B cell (primary cell): ENCODE measurements around the gene HCFC1. TPM values are rescaled to one million over a fixed set of nuclear protein-coding genes. Genes with fewer than 3 reads are reported as not detected.

Source experiments
- ATAC-seq: fragments of 200-7000 bp; cut with Tn5 transposase; one replicate; pipeline ENCODE4 v1.10.0; 2021; ENCODE audit warnings: low read depth, mild to moderate bottlenecking, moderate number of reproducible peaks, moderate library complexity
- CTCF ChIA-PET: fragments of 350-600 bp; sonication (Branson Sonifier 250); formaldehyde crosslinking; loops from one replicate; lab custom pipeline; 2021; ENCODE audit warnings: antibody characterized with exemption, inconsistent platforms; lab: Charles Lee
- POLR2A ChIA-PET: fragments of 350-600 bp; sonication (Branson Sonifier 250); formaldehyde crosslinking; loops from one replicate; lab custom pipeline; 2021; ENCODE audit warnings: antibody characterized with exemption; lab: Charles Lee
- DNase-seq: peaks from one replicate; pipeline ENCODE4 v3.0.0; 2013
- H2AFZ ChIP-seq: 2 replicates; pipeline ENCODE4 v1.6.1; 2012; ENCODE audit warnings: mild to moderate bottlenecking, low read depth, low read length; ENCODE audit not compliant: insufficient read depth, poor library complexity, severe bottlenecking
- H3K27ac ChIP-seq, 2 donors: 1 replicate in 1 of 2; 2 replicates in 1 of 2; pipeline ENCODE4 v1.5.1; 2012 to 2013; ENCODE audit warnings: low read length in 2 of 2, mild to moderate bottlenecking in 2 of 2, moderate library complexity in 1 of 2
- H3K27me3 ChIP-seq, 4 experiments: fragments of 200-600 bp in 1 of 4; sonication (generic) in 1 of 4; replicated peaks in 1 of 4; 1 replicate in 2 of 4; 2 replicates in 2 of 4; pipeline versions ENCODE4 v1.6.1 to v1.7.0; 2013 to 2016; ENCODE audit warnings: low read length in 3 of 4, mild to moderate bottlenecking in 2 of 4, mixed read lengths in 1 of 4, moderate library complexity in 1 of 4; ENCODE audit not compliant: insufficient read depth in 4 of 4, control insufficient read depth in 3 of 4; ENCODE audit errors: control extremely low read depth in 1 of 4
- H3K36me3 ChIP-seq, 2 experiments: replicated peaks in 1 of 2; 1 replicate in 1 of 2; 2 replicates in 1 of 2; pipeline versions ENCODE4 v1.6.1 to v1.7.1; 2013; ENCODE audit warnings: low read length in 1 of 2; ENCODE audit not compliant: insufficient read depth in 2 of 2, control insufficient read depth in 1 of 2; ENCODE audit errors: control extremely low read depth in 1 of 2, extremely low read depth in 1 of 2
- H3K4me1 ChIP-seq, 2 donors: fragments of 200-600 bp in 1 of 2; sonication (generic) in 1 of 2; 1 replicate in 1 of 2; 2 replicates in 1 of 2; pipeline versions ENCODE4 v1.5.1 to v1.6.1; 2013 to 2017; ENCODE audit warnings: low read length in 2 of 2; ENCODE audit not compliant: control insufficient read depth in 2 of 2, insufficient read depth in 2 of 2
- H3K4me2 ChIP-seq: replicated peaks from 2 replicates; pipeline ENCODE3; 2012; ENCODE audit warnings: mild to moderate bottlenecking, low read depth, low read length; ENCODE audit not compliant: poor library complexity, severe bottlenecking
- H3K4me3 ChIP-seq, 5 experiments: fragments of 200-600 bp in 1 of 5; sonication (generic) in 1 of 5; 1 replicate in 3 of 5; 2 replicates in 2 of 5; pipeline versions ENCODE4 v1.5.1 to v1.7.0; 2011 to 2016; ENCODE audit warnings: low read length in 4 of 5, mild to moderate bottlenecking in 4 of 5, low read depth in 2 of 5, control low read depth in 1 of 5, moderate library complexity in 1 of 5; ENCODE audit not compliant: insufficient read depth in 1 of 5; ENCODE audit errors: control extremely low read depth in 1 of 5, extremely low read depth in 1 of 5
- H3K79me2 ChIP-seq: fragments of 200-600 bp; sonication (generic); one replicate; pipeline ENCODE4 v1.6.0; 2016; ENCODE audit warnings: low read length; ENCODE audit not compliant: control insufficient read depth, insufficient read depth
- H3K9ac ChIP-seq: fragments of 200-600 bp; sonication (generic); 2 replicates; pipeline ENCODE4 v1.6.1; 2017; ENCODE audit warnings: mild to moderate bottlenecking, low read length, moderate library complexity
- H3K9me3 ChIP-seq, 3 donors: one replicate each; pipeline versions ENCODE4 v1.6.1 to v1.7.1; 2013; ENCODE audit warnings: low read length in 2 of 3; ENCODE audit not compliant: control insufficient read depth in 2 of 3, insufficient read depth in 1 of 3; ENCODE audit errors: control extremely low read depth in 1 of 3
- H4K20me1 ChIP-seq: 2 replicates; pipeline ENCODE4 v1.6.0; 2012; ENCODE audit warnings: mild to moderate bottlenecking, low read length; ENCODE audit not compliant: insufficient read depth, control insufficient read depth, poor library complexity, severe bottlenecking
- H3K27ac Mint-ChIP-seq: one replicate; pipeline ENCODE4 v1.8.0; 2021; ENCODE audit warnings: mixed read lengths
- H3K27me3 Mint-ChIP-seq: one replicate; pipeline ENCODE4 v1.8.0; 2021; ENCODE audit warnings: mixed read lengths
- H3K4me1 Mint-ChIP-seq: one replicate; pipeline ENCODE4 v1.8.0; 2021; ENCODE audit warnings: mixed read lengths
- H3K4me3 Mint-ChIP-seq: one replicate; pipeline ENCODE4 v1.8.0; 2021; ENCODE audit warnings: mixed read lengths
- H3K9me3 Mint-ChIP-seq: one replicate; pipeline ENCODE4 v1.8.0; 2022; ENCODE audit warnings: mixed read lengths; ENCODE audit not compliant: insufficient read depth
- EZH2 ChIP-seq: IDR thresholded peaks from 2 replicates; pipeline ENCODE4 v1.6.1; 2012; ENCODE audit warnings: borderline replicate concordance, low read depth, mild to moderate bottlenecking, moderate library complexity, low read length; ENCODE audit not compliant: insufficient read depth, poor library complexity, severe bottlenecking
- WGBS: methylation state at CpG from one replicate; pipeline ENCODE4 v1.1.5; 2013; ENCODE audit warnings: missing lambda C conversion rate; ENCODE audit not compliant: insufficient coverage; 5-methylcytosine and 5-hydroxymethylcytosine counted together
- intact Hi-C: fragments of 100-400 bp; cut with micrococcal nuclease; formaldehyde crosslinking; loops from one replicate; pipeline ENCODE4 v1.10.0; 2022
- polyA plus RNA-seq: library from polyadenylated mRNA; depleted of rRNA; stranded (reverse); fragments of >200 nt; gene quantifications from 2 replicates; pipeline ENCODE4 v1.2.3, GENCODE V29; 2012
- total RNA-seq, 2 donors: library from RNA; stranded (reverse); fragments of 120-200 nt in 1 of 2; gene quantifications; 1 replicate in 1 of 2; 2 replicates in 1 of 2; pipeline versions ENCODE4 v1.2.3 to v1.2.4, GENCODE V29; 2013 to 2022
- TF ChIP-seq, protein P1 (sequence below): fragments of 200-600 bp; IDR thresholded peaks from one replicate; pipeline ENCODE4 v1.8.0; 2022; ENCODE audit warnings: antibody characterized with exemption, mild to moderate bottlenecking

The HCFC1 gene
- total and polyA plus RNA-seq, 2 donors (not counting 1 experiment from before 2014, with no cell fraction given): 32.1 to 57.7 TPM

DNA sequence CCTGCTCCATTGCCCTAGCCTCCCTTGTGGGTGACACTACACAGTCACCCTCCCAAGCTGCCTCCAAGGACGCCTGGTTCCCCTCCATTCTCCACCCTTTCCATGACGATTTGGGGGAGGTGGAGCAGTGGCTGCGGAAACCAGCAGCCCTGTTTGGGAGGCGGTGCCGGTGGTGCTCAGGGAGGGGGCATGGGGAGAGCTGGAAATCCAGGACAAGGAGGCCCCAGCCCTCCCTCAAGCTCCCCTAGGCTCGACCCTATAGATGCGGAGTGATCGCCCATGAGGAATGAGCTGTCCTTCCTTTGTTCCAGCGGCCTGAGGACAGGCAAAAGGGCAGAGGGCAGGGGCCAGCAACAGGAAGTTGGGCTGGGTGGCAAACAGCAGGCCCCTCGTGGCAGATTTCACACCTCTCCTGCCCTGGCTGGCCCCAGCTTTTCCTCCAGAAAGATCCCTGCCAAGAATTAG is 23.6 kb downstream of the HCFC1 start:
- H3K9me3 ChIP-seq: no peaks in the 10 kb centered on the region
- H3K27me3 Mint-ChIP-seq: no peaks in the 10 kb centered on the region
- peaks cover 14% of the 10 kb centered on the region for H3K79me2 ChIP-seq
- no peak overlapping the region for H2AFZ ChIP-seq
- intact Hi-C loops: no loop called here
- POLR2A ChIA-PET: interaction anchor here (1.0 to 5.8 kb wide), 2 partner anchors 22 to 25 kb away, joined by 3 to 58 read pairs; partner anchors contain the start of gene ARHGAP4
- H3K4me1 Mint-ChIP-seq: peaks cover 15% of the 10 kb centered on the region
- no peak for TF ChIP-seq EZH2
- TF ChIP-seq, protein P1, sequence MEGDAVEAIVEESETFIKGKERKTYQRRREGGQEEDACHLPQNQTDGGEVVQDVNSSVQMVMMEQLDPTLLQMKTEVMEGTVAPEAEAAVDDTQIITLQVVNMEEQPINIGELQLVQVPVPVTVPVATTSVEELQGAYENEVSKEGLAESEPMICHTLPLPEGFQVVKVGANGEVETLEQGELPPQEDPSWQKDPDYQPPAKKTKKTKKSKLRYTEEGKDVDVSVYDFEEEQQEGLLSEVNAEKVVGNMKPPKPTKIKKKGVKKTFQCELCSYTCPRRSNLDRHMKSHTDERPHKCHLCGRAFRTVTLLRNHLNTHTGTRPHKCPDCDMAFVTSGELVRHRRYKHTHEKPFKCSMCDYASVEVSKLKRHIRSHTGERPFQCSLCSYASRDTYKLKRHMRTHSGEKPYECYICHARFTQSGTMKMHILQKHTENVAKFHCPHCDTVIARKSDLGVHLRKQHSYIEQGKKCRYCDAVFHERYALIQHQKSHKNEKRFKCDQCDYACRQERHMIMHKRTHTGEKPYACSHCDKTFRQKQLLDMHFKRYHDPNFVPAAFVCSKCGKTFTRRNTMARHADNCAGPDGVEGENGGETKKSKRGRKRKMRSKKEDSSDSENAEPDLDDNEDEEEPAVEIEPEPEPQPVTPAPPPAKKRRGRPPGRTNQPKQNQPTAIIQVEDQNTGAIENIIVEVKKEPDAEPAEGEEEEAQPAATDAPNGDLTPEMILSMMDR: no peak
- no peaks in the 10 kb centered on the region for H4K20me1 ChIP-seq
- H3K9me3 Mint-ChIP-seq: no peaks in the 10 kb centered on the region
- no peak overlapping the region for H3K27ac ChIP-seq
- CTCF ChIA-PET: interaction anchor here (1.0 to 15.4 kb wide), 8 partner anchors 12 to 586 kb away, joined by 3 to 325 read pairs (median 8); partner anchors contain the start of genes ARHGAP4, IDH3G, NAA10 and PLXNB3
- no peak overlapping the region for H3K9ac ChIP-seq
- H3K4me1 ChIP-seq: peaks cover 9 to 35% of the 10 kb centered on the region in 2 donors
- H3K4me3 Mint-ChIP-seq: no peak overlapping the region
- peaks cover 0 to 37% of the 10 kb centered on the region in 2 experiments for H3K36me3 ChIP-seq
- DNase-seq (no peak), ATAC-seq (no peak)
- WGBS: 88% methylated on average over 4 of the region's 10 CpGs
- no peaks in the 10 kb centered on the region for H3K27me3 ChIP-seq
- H3K27ac Mint-ChIP-seq: no peak overlapping the region
- H3K4me3 ChIP-seq: no peak overlapping the region
- H3K4me2 ChIP-seq: no peak overlapping the region
